Measurements from ENCODE around the gene RPS14. TPM values are rescaled to one million over a fixed set of nuclear protein-coding genes. Genes with fewer than 3 reads are reported as not detected.
A peak's percentile ranks its signal among the peaks of the same experiment; 100 is the strongest.

Gene RPS14
- total and polyA plus RNA-seq, 10 of the 15 experiments (the other 5 are each of a cell fraction or from before 2014, with no cell fraction given) = 2,295 to 4,047 (median 2,787) TPM

- TF ChIP-seq CHD2 (IDR thresholded peaks at IDR 0.05; ENCODE audit: borderline replicate concordance, low read depth, low read length) = 0 out of 2 replicates have a peak, but pooled peaks have one; percentile 3
- no peak for TF ChIP-seq HDAC6 (IDR thresholded peaks at IDR 0.05; ENCODE audit: unreplicated experiment)
- no peak for TF ChIP-seq BCL11A (IDR thresholded peaks at IDR 0.05; ENCODE audit: low read depth, low read length)
- TF ChIP-seq SUPT20H (IDR thresholded peaks at IDR 0.05; ENCODE audit: borderline replicate concordance, control insufficient read depth, low read depth, low read length) = no peak
- TF ChIP-seq TCF12 (IDR thresholded peaks at IDR 0.05; ENCODE audit: low read depth, low read length) = no peak
- TF ChIP-seq STAT1 (conservative IDR thresholded peaks at IDR 0.05) = no peak
- TF ChIP-seq WRNIP1 (IDR thresholded peaks at IDR 0.05; ENCODE audit: borderline replicate concordance, low read depth, low read length) = no peak
- TF ChIP-seq RAD21 (IDR thresholded peaks at IDR 0.05; ENCODE audit: insufficient read depth, low read depth, low read length) = no peak
- no peak for TF ChIP-seq ZZZ3 (IDR thresholded peaks at IDR 0.05; ENCODE audit: control insufficient read depth, insufficient read length, low read depth)
- no peak for TF ChIP-seq PBX3 (IDR thresholded peaks at IDR 0.05; ENCODE audit: insufficient replicate concordance, low read depth, low read length)
- no peak for TF ChIP-seq HSF1 (IDR thresholded peaks at IDR 0.05; ENCODE audit: low read depth, low read length)
- no peak for TF ChIP-seq ZSCAN29 (IDR thresholded peaks at IDR 0.05)
- TF ChIP-seq ESRRA (IDR thresholded peaks at IDR 0.05; ENCODE audit: low read length) = no peak
- TF ChIP-seq E2F4 (IDR thresholded peaks at IDR 0.05; ENCODE audit: low read depth, low read length) = no peak
- no peak for TF ChIP-seq BCL3 (IDR thresholded peaks at IDR 0.05; ENCODE audit: borderline replicate concordance, insufficient read depth, low read depth, low read length, poor library complexity, severe bottlenecking)
- no peak for TF ChIP-seq NFIC (IDR thresholded peaks at IDR 0.05; ENCODE audit: low read depth, low read length)
- TF ChIP-seq USF2 (IDR thresholded peaks at IDR 0.05; ENCODE audit: borderline replicate concordance, low read depth, low read length) = no peak; the same call in 1 of the 2 replicates
- TF ChIP-seq RUNX3 (IDR thresholded peaks at IDR 0.05; ENCODE audit: low read length) = no peak
- TF ChIP-seq ZBTB33 (IDR thresholded peaks at IDR 0.05) = no peak
Measured at GRCh38 chr5:150485693-150486401, 36.3 kb upstream of the RPS14 start (continued).

All from GM12878 (cell line).